Stimulated activated naive B cell treated with anti-CD40 and anti-IgM and Interleukin-4, amounts not matched to agents 10 μg/mL and 1 μg/mL and 100 μg/mL, for 72 hours (primary cell): ENCODE measurements around the gene MUC4.
A peak's percentile ranks its signal among the peaks of the same experiment; 100 is the strongest.
"Not testable (repeated sequence)": the region's sequence is repeated elsewhere in the genome, so short reads cannot be mapped to it uniquely, and the experiment has no call there.

Experiments
- ATAC-seq, 2 donors: fragments of 150-1000 bp; cut with Tn5 transposase; replicated peaks; 2 replicates each; pipeline ENCODE4 v1.10.0; 2021; ENCODE audit warnings: moderate library complexity in 1 of 2
- DNase-seq: peaks from one replicate; pipeline ENCODE4 v3.0.0; 2021
- H3K27ac Mint-ChIP-seq: one replicate; pipeline ENCODE4 v1.8.0; 2022; ENCODE audit warnings: mild to moderate bottlenecking, mixed read lengths
- H3K27me3 Mint-ChIP-seq, 2 donors: one replicate each; pipeline ENCODE4 v1.8.0; 2022; ENCODE audit warnings: mixed read lengths in 2 of 2
- H3K36me3 Mint-ChIP-seq, 2 donors: one replicate each; pipeline ENCODE4 v1.8.0; 2022; ENCODE audit warnings: mixed read lengths in 2 of 2, mild to moderate bottlenecking in 1 of 2
- H3K4me1 Mint-ChIP-seq, 2 donors: one replicate each; pipeline ENCODE4 v1.8.0; 2022; ENCODE audit warnings: mixed read lengths in 2 of 2, mild to moderate bottlenecking in 1 of 2
- H3K4me3 Mint-ChIP-seq, 2 donors: one replicate each; pipeline ENCODE4 v1.8.0; 2022; ENCODE audit warnings: mild to moderate bottlenecking in 2 of 2, mixed read lengths in 2 of 2, moderate library complexity in 1 of 2
- H3K9me3 Mint-ChIP-seq, 2 donors: one replicate each; pipeline ENCODE4 v1.8.0; 2022; ENCODE audit warnings: mixed read lengths in 2 of 2, mild to moderate bottlenecking in 1 of 2

The MUC4 gene

GRCh38 chr3:195771646-195772300 is 40.0 kb downstream of the MUC4 start:
- ATAC-seq = peak in 1 of 2 donors; percentile 16

DNA sequence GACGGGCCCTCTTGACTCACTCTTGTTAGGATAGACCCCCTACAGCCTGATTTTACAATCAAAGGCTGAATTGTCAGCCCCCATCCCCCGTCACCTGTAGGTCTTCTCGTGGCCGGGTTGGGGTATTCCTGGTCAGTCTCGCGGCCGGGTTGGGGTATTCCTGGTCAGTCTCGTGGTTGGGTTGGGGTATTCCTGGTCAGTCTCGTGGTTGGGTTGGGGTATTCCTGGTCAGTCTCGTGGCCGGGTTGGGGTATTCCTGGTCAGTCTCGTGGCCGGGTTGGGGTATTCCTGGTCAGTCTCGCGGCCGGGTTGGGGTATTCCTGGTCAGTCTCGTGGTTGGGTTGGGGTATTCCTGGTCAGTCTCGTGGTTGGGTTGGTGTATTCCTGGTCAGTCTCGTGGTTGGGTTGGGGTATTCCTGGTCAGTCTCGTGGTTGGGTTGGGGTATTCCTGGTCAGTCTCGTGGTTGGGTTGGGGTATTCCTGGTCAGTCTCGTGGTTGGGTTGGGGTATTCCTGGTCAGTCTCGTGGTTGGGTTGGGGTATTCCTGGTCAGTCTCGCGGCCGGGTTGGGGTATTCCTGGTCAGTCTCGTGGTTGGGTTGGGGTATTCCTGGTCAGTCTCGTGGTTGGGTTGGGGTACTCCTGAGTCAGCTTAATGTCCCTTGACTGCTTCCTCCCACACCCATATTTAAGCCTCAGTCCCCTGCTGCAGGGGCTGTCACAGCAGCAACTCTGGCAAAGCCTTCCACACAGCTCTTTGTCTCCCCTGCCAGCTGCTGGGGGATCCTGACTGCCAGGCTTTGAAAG is 40.7 kb downstream of the MUC4 start:
- not testable (repeated sequence) for H3K36me3 Mint-ChIP-seq, H3K4me1 Mint-ChIP-seq, H3K9me3 Mint-ChIP-seq, DNase-seq
- H3K27me3 Mint-ChIP-seq = peaks cover 10 to 14% of the 10 kb centered on the region in 2 donors
- peak overlapping the region; percentile 89 for H3K27ac Mint-ChIP-seq
- peak overlapping the region in 1 of 2 donors; percentile 62 for H3K4me3 Mint-ChIP-seq
- ATAC-seq = peak; percentile 54 to 67

More at GRCh38 chr3:195771646-195772300, 40.0 kb downstream of the MUC4 start:
- Mint-ChIP-seq H3K9me3 (peaks cover 1 to 4% of the 10 kb centered on the region in 2 donors), H3K4me3 (no peak overlapping the region), H3K27me3 (peaks cover 10 to 14% of the 10 kb centered on the region in 2 donors), H3K27ac (no peak overlapping the region), H3K4me1 (no peaks in the 10 kb centered on the region), H3K36me3 (no peaks in the 10 kb centered on the region)
- DNase-seq = no peak

DNA sequence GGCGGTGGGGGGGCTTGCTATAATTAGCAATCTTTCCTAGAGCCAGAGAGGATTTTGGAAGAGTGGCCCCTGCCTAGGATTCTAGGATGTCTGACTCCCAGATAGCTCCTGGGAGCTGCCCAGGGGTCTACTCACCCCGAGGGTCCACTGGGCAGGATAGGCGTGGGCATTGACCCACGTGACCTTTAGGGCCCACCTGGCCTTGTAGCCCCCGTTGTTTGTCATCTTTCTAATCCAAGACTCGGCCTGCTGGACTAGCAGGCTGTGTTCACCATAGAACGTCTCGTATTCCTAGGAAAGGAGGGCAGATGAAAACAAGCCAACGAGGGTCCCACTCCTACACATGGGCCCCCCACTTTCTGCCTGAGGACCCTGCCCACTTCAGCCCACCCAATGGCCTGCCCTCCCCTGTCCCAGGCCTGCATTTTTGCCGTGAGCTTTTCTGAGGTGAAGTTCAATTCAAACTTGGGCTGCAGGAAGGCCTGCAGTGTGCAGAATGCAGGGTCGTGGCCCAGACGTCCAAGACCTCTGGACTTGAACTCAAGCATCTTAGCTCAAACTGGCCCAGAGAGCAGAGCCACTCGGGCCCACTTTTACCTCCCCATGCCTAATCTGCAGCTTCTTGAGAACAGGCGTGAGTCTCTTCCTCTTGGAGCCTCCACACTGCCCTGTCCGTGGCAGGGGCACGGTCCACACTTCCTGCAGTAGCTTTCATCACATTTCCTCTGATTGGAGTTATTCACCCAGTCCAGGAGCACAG is 41.5 kb downstream of the MUC4 start:
- Mint-ChIP-seq H3K4me1 (no peaks in the 10 kb centered on the region), H3K27me3 (peaks cover 10 to 14% of the 10 kb centered on the region in 2 donors), H3K4me3 (no peak overlapping the region), H3K27ac (no peak overlapping the region), H3K36me3 (no peaks in the 10 kb centered on the region), H3K9me3 (peaks cover 1 to 4% of the 10 kb centered on the region in 2 donors)
- ATAC-seq (peak; percentile 51 to 57), DNase-seq (no peak)

DNA sequence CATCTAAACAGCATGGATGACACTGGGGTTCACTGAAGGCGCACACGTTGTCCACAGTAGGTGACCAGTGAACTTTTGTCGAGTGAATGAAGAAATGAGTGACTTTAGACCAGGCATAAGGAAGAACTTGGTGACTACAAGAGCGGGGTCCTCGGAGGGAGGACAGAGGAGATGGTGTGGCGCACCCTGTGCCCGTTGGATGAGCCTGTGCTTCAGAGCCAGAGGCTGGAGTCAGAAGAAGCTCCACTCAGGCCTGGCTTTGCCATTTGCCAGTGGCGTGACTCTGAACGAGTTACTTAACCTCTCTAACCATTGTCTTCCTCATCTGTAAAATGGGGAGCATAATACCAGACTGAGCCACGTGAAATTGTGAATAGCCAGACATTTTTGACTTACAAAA is 42.2 kb downstream of the MUC4 start:
- H3K4me1 Mint-ChIP-seq = no peaks in the 10 kb centered on the region
- H3K9me3 Mint-ChIP-seq = peaks cover 1 to 4% of the 10 kb centered on the region in 2 donors
- H3K4me3 Mint-ChIP-seq = no peak overlapping the region
- no peak for ATAC-seq
- H3K27me3 Mint-ChIP-seq = peaks cover 12 to 14% of the 10 kb centered on the region in 2 donors
- no peak overlapping the region for H3K27ac Mint-ChIP-seq
- DNase-seq = no peak
- H3K36me3 Mint-ChIP-seq = no peaks in the 10 kb centered on the region

- H3K4me1 Mint-ChIP-seq = no peaks in the 10 kb centered on the region
- peaks cover 1 to 4% of the 10 kb centered on the region in 2 donors for H3K9me3 Mint-ChIP-seq
- no peak overlapping the region for H3K4me3 Mint-ChIP-seq
- peaks cover 18 to 19% of the 10 kb centered on the region in 2 donors for H3K27me3 Mint-ChIP-seq
- H3K36me3 Mint-ChIP-seq = no peaks in the 10 kb centered on the region
- no peak for DNase-seq
- ATAC-seq = no peak
- H3K27ac Mint-ChIP-seq = no peak overlapping the region
These were observed 42.9 kb downstream of the MUC4 start for GRCh38 chr3:195768831-195769303.

- no peak for DNase-seq
- H3K4me1 Mint-ChIP-seq = no peaks in the 10 kb centered on the region
- no peak overlapping the region for H3K4me3 Mint-ChIP-seq
- peaks cover 16 to 24% of the 10 kb centered on the region in 2 donors for H3K27me3 Mint-ChIP-seq
- peaks cover 1 to 4% of the 10 kb centered on the region in 2 donors for H3K9me3 Mint-ChIP-seq
- ATAC-seq = no peak
- H3K36me3 Mint-ChIP-seq = no peaks in the 10 kb centered on the region
- H3K27ac Mint-ChIP-seq = no peak overlapping the region
These were observed 43.3 kb downstream of the MUC4 start for GRCh38 chr3:195768414-195768813.

GRCh38 chr3:195767792-195768191 is 43.9 kb downstream of the MUC4 start:
- Mint-ChIP-seq H3K36me3 (no peaks in the 10 kb centered on the region), H3K4me1 (no peaks in the 10 kb centered on the region), H3K27ac (no peak overlapping the region), H3K27me3 (peaks cover 19 to 22% of the 10 kb centered on the region in 2 donors), H3K9me3 (peaks cover 1 to 4% of the 10 kb centered on the region in 2 donors), H3K4me3 (no peak overlapping the region)
- ATAC-seq (no peak), DNase-seq (no peak)

- no peak overlapping the region for H3K27ac Mint-ChIP-seq
- DNase-seq (no peak), ATAC-seq (no peak)
- H3K9me3 Mint-ChIP-seq = peaks cover 1 to 4% of the 10 kb centered on the region in 2 donors
- H3K4me3 Mint-ChIP-seq = no peak overlapping the region
- peaks cover 0 to under 1% of the 10 kb centered on the region in 2 donors for H3K4me1 Mint-ChIP-seq
- peaks cover 15 to 18% of the 10 kb centered on the region in 2 donors for H3K27me3 Mint-ChIP-seq
- no peaks in the 10 kb centered on the region for H3K36me3 Mint-ChIP-seq
These were observed 45.1 kb downstream of the MUC4 start for GRCh38 chr3:195766671-195767070.

DNA sequence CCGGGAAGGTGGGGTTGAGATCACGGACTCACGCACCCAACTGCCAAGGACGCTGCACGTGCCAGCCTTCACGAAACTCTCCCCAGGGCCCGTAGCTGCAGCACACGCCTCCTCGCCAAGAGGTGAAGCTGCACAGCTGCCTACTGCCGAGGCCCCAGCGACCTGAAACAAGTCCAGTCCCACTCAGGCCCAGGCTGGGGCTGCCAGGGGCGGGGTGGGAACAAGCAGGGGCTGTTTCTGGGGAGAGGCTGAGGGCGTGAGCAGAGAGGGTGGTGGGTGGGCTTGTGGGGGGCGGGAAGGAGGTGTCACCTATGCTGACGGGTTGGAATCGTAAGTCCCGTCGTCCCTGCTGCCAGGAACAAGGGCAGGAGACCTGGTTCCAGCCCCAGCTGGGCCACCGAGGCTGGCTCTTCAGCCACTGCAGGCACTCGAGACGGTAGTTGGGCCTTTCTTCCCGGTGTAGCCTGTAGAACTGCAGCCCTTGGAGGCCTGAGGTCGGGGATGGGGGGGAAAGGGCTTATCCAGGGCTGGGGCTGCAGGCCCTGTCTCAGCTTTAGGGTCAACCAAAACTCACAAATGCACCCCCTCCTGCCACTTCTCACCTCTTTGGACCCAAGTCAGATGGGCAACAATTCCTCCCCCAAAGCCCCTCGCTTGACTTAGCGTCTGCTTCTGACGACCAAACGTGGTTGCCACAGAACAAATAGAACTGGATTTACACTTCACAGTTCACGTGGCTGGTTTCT is 46.6 kb downstream of the MUC4 start:
- Mint-ChIP-seq H3K9me3 (peaks cover 1 to 4% of the 10 kb centered on the region in 2 donors), H3K4me1 (peaks cover 0 to 4% of the 10 kb centered on the region in 2 donors), H3K36me3 (no peaks in the 10 kb centered on the region), H3K4me3 (no peak overlapping the region), H3K27ac (no peak overlapping the region), H3K27me3 (peaks cover 31 to 33% of the 10 kb centered on the region in 2 donors)
- ATAC-seq = no peak
- DNase-seq = no peak

- Mint-ChIP-seq H3K36me3 (no peaks in the 10 kb centered on the region), H3K27ac (no peak overlapping the region), H3K9me3 (peaks cover 1 to 4% of the 10 kb centered on the region in 2 donors), H3K4me3 (no peak overlapping the region), H3K27me3 (peaks cover 41 to 43% of the 10 kb centered on the region in 2 donors), H3K4me1 (peaks cover 0 to 4% of the 10 kb centered on the region in 2 donors)
- ATAC-seq (no peak), DNase-seq (no peak)
These were observed 47.6 kb downstream of the MUC4 start for GRCh38 chr3:195763843-195764825.

- Mint-ChIP-seq H3K27ac (no peak overlapping the region), H3K27me3 (peaks cover 47% of the 10 kb centered on the region in 2 donors), H3K4me1 (peaks cover 0 to 4% of the 10 kb centered on the region in 2 donors), H3K4me3 (no peak overlapping the region), H3K9me3 (peaks cover 1 to 4% of the 10 kb centered on the region in 2 donors), H3K36me3 (no peaks in the 10 kb centered on the region)
- no peak for ATAC-seq
- no peak for DNase-seq
These were observed 48.5 kb downstream of the MUC4 start for GRCh38 chr3:195763076-195763830.

GRCh38 chr3:195762611-195763010 is 49.1 kb downstream of the MUC4 start:
- peaks cover 52 to 53% of the 10 kb centered on the region in 2 donors for H3K27me3 Mint-ChIP-seq
- DNase-seq (no peak), ATAC-seq (no peak)
- H3K27ac Mint-ChIP-seq = no peak overlapping the region
- no peak overlapping the region for H3K4me3 Mint-ChIP-seq
- H3K9me3 Mint-ChIP-seq = peaks cover 0 to 1% of the 10 kb centered on the region in 2 donors
- no peaks in the 10 kb centered on the region for H3K36me3 Mint-ChIP-seq
- peaks cover 0 to 4% of the 10 kb centered on the region in 2 donors for H3K4me1 Mint-ChIP-seq
